GM10266 (cell line): Measurements from ENCODE around the gene PSORS1C1.
"Not testable (repeated sequence)": the region's sequence is repeated elsewhere in the genome, so short reads cannot be mapped to it uniquely, and the experiment has no call there.

Source experiments
- DNase-seq: peaks from one replicate; pipeline ENCODE4 v3.0.0; 2012; ENCODE audit errors: extremely low spot score
- CTCF ChIP-seq: IDR thresholded peaks from 2 replicates; pipeline ENCODE4 v1.5.1; 2012; ENCODE audit warnings: mild to moderate bottlenecking, low read depth; ENCODE audit not compliant: control insufficient read depth, insufficient read depth; ENCODE audit errors: missing control alignments

PSORS1C1 gene

GRCh38 chr6:31114541-31114878, at the start of gene PSORS1C1:
PSORS1C1 (plus strand) TSS chr6:31114800; CDS start chr6:31129633, 14,833 bp downstream.
- no peak for TF ChIP-seq CTCF
- DNase-seq = no peak

- TF ChIP-seq CTCF = no peak
- DNase-seq = no peak
Observed at GRCh38 chr6:31065556-31065955, 49.0 kb upstream of the PSORS1C1 start.

- not testable (repeated sequence) for DNase-seq
Observed at GRCh38 chr6:31067028-31067427, 47.6 kb upstream of the PSORS1C1 start.

GRCh38 chr6:31067891-31068668, 46.5 kb upstream of the PSORS1C1 start:
- not testable (repeated sequence) for DNase-seq

- TF ChIP-seq CTCF = peak; percentile 88
- DNase-seq = peak; percentile 89
Observed at GRCh38 chr6:31068669-31069340, 45.8 kb upstream of the PSORS1C1 start.

- DNase-seq = peak; percentile 39
- TF ChIP-seq CTCF = peak; percentile 53
Observed at GRCh38 chr6:31070711-31071197, 43.8 kb upstream of the PSORS1C1 start.

- no peak for TF ChIP-seq CTCF
- DNase-seq = no peak
Observed at GRCh38 chr6:31074401-31074800, 40.2 kb upstream of the PSORS1C1 start.

GRCh38 chr6:31075528-31075927, 39.1 kb upstream of the PSORS1C1 start:
- DNase-seq = no peak
- no peak for TF ChIP-seq CTCF
